Epithelial cell of proximal tubule (primary cell): ENCODE results near the gene GOT1. TPM values are rescaled to one million over a fixed set of nuclear protein-coding genes. Genes with fewer than 3 reads are reported as not detected.

ENCODE experiments used
- DNase-seq: peaks from one replicate; pipeline ENCODE4 v3.0.0-alpha.2; 2011; ENCODE audit warnings: low read depth
- H3K4me3 ChIP-seq: 2 replicates; pipeline ENCODE4 v1.5.1; 2011; ENCODE audit warnings: low read depth, mild to moderate bottlenecking, low read length
- CTCF ChIP-seq: conservative IDR thresholded peaks from 2 replicates; pipeline ENCODE4 v1.5.1; 2012; ENCODE audit warnings: low read depth, mild to moderate bottlenecking, low read length
- total RNA-seq: library from RNA; depleted of rRNA; stranded (reverse); fragments of >200 nt; gene quantifications from 2 replicates; pipeline ENCODE4 v1.2.3, GENCODE V29; 2015

Gene GOT1
- total RNA-seq, 1 donor from 2014 or later, result 51.0 TPM

- no peak for TF ChIP-seq CTCF
- DNase-seq, result no peak
- no peak overlapping the region for H3K4me3 ChIP-seq
Measured at GRCh38 chr10:99450624-99451498, 20.4 kb upstream of the GOT1 start.

DNA sequence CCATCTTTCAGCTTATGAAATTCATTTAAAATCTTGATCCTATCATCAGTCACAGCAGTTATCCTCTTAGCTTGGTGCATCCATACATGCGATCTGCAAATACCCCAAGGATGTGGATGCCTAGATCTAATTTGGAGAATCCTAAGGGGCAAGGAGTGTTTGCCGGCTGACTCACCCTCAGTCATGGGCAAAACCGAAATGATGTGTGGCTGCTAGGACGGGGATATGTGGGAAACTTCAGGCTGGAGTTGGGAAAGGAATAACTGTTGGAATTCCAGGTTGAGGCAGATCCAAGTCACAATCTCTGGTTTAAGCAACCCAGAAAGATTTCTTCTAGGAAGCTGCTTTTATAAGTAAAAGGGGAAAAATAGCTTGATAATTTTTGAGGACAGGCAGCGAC lies 19.7 kb upstream of the GOT1 start:
- no peak overlapping the region for H3K4me3 ChIP-seq
- TF ChIP-seq CTCF, result no peak
- no peak for DNase-seq

GRCh38 chr10:99449023-99449422 lies 18.6 kb upstream of the GOT1 start:
- DNase-seq, result no peak
- no peak for TF ChIP-seq CTCF
- H3K4me3 ChIP-seq, result no peak overlapping the region

- no peak for TF ChIP-seq CTCF
- DNase-seq, result no peak
- no peak overlapping the region for H3K4me3 ChIP-seq
Measured at GRCh38 chr10:99444383-99445045, 14.1 kb upstream of the GOT1 start.

- no peak for DNase-seq
- TF ChIP-seq CTCF, result no peak
- no peak overlapping the region for H3K4me3 ChIP-seq
Measured at GRCh38 chr10:99443500-99443899, 13.1 kb upstream of the GOT1 start.

GRCh38 chr10:99442394-99442793 lies 12.0 kb upstream of the GOT1 start:
- DNase-seq, result no peak
- no peak for TF ChIP-seq CTCF
- H3K4me3 ChIP-seq, result no peak overlapping the region

DNA sequence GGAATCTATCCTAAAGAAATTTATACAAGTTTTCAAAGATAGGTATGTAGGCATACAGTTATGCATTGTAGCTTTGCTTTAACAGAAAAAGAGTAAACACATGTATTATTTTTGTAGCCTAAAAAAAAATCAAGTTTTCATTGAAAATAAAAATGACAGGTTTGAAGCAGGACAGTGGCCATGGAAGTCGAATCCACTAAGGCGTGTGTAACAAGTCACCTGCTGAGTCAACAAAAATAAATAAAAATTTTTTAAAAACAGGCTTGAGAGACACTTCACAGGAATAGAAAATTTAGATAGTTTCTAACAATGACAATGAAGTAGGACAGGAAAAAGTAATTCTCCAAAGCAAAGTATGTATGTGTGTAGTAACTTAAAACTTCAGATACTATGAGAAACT lies 8.5 kb upstream of the GOT1 start:
- H3K4me3 ChIP-seq, result no peak overlapping the region
- no peak for TF ChIP-seq CTCF
- no peak for DNase-seq
